Measurements from ENCODE around the gene PDE4B. TPM values are rescaled to one million over a fixed set of nuclear protein-coding genes. Genes with fewer than 3 reads are reported as not detected.

Gene PDE4B
- total RNA-seq, 1 donor from 2014 or later, result 7.2 TPM

- H3K27ac Mint-ChIP-seq (ENCODE audit: unreplicated experiment), result no peak overlapping the region
- no peak for DNase-seq
- TF ChIP-seq, protein P1, sequence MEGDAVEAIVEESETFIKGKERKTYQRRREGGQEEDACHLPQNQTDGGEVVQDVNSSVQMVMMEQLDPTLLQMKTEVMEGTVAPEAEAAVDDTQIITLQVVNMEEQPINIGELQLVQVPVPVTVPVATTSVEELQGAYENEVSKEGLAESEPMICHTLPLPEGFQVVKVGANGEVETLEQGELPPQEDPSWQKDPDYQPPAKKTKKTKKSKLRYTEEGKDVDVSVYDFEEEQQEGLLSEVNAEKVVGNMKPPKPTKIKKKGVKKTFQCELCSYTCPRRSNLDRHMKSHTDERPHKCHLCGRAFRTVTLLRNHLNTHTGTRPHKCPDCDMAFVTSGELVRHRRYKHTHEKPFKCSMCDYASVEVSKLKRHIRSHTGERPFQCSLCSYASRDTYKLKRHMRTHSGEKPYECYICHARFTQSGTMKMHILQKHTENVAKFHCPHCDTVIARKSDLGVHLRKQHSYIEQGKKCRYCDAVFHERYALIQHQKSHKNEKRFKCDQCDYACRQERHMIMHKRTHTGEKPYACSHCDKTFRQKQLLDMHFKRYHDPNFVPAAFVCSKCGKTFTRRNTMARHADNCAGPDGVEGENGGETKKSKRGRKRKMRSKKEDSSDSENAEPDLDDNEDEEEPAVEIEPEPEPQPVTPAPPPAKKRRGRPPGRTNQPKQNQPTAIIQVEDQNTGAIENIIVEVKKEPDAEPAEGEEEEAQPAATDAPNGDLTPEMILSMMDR (IDR thresholded peaks at IDR 0.05; ENCODE audit: partially characterized antibody, unreplicated experiment), result no peak
- no peak overlapping the region for H3K4me3 Mint-ChIP-seq (ENCODE audit: unreplicated experiment)
- no peaks in the 10 kb centered on the region for H3K36me3 Mint-ChIP-seq (ENCODE audit: unreplicated experiment)
- H3K4me1 Mint-ChIP-seq (ENCODE audit: low read depth, unreplicated experiment), result no peaks in the 10 kb centered on the region
- H3K27me3 Mint-ChIP-seq (ENCODE audit: unreplicated experiment), result peaks cover 4% of the 10 kb centered on the region
- no peaks in the 10 kb centered on the region for H3K9me3 Mint-ChIP-seq (ENCODE audit: unreplicated experiment)
Measured at GRCh38 chr1:65769636-65770035, 23.1 kb upstream of the PDE4B start.

DNA sequence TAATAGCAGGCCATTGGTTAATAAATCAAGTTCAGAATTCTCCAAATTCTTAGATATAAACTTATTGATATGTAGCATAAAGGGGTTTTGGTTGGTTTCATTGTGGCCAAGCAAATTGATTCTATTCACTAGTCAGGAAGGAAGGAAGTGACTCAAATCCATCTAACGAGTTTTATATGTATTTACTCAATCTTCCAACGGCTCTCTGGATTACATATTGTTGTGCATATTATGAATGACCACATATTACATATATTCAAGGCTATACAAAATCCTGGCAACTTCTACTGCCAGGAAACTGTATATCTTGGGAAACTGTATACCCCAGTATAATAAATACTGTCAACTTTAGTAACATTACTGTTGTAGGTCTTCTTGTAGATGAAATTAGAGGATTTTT, 20.1 kb upstream of the PDE4B start:
- no peak for DNase-seq
- peaks cover 1% of the 10 kb centered on the region for H3K27me3 Mint-ChIP-seq (ENCODE audit: unreplicated experiment)
- no peaks in the 10 kb centered on the region for H3K36me3 Mint-ChIP-seq (ENCODE audit: unreplicated experiment)
- no peak overlapping the region for H3K27ac Mint-ChIP-seq (ENCODE audit: unreplicated experiment)
- H3K4me3 Mint-ChIP-seq (ENCODE audit: unreplicated experiment), result no peak overlapping the region
- no peaks in the 10 kb centered on the region for H3K9me3 Mint-ChIP-seq (ENCODE audit: unreplicated experiment)
- TF ChIP-seq, protein P1 (IDR thresholded peaks at IDR 0.05; ENCODE audit: partially characterized antibody, unreplicated experiment), result no peak
- H3K4me1 Mint-ChIP-seq (ENCODE audit: low read depth, unreplicated experiment), result no peaks in the 10 kb centered on the region

GRCh38 chr1:65773391-65774123, 19.1 kb upstream of the PDE4B start:
- no peak for DNase-seq
- TF ChIP-seq, protein P1 (IDR thresholded peaks at IDR 0.05; ENCODE audit: partially characterized antibody, unreplicated experiment), result no peak
- H3K4me1 Mint-ChIP-seq (ENCODE audit: low read depth, unreplicated experiment), result no peaks in the 10 kb centered on the region
- H3K4me3 Mint-ChIP-seq (ENCODE audit: unreplicated experiment), result no peak overlapping the region
- H3K27ac Mint-ChIP-seq (ENCODE audit: unreplicated experiment), result no peak overlapping the region
- no peaks in the 10 kb centered on the region for H3K36me3 Mint-ChIP-seq (ENCODE audit: unreplicated experiment)
- H3K9me3 Mint-ChIP-seq (ENCODE audit: unreplicated experiment), result no peaks in the 10 kb centered on the region
- H3K27me3 Mint-ChIP-seq (ENCODE audit: unreplicated experiment), result peaks cover 1% of the 10 kb centered on the region

DNA sequence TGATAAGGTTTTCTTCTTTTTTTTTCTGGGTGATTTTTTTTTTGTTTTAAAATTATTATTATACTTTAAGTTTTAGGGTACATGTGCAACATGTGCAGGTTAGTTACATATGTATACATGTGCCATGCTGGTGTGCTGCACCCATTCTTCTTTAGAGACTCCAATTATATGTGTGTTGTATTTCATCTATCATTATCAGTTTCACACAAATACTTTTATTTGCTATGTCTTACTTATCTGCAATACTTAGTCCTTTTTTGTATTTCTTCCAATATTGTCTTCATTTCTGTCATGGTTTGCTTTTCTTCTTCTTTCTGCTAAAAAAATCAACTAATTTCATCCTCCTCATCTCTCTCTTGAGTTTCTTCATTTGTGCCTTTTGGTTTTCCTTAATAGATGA, 3.9 kb upstream of the PDE4B start:
- DNase-seq, result no peak
- peaks cover 5% of the 10 kb centered on the region for H3K4me1 Mint-ChIP-seq (ENCODE audit: low read depth, unreplicated experiment)
- no peak overlapping the region for H3K4me3 Mint-ChIP-seq (ENCODE audit: unreplicated experiment)
- peaks cover 18% of the 10 kb centered on the region for H3K27me3 Mint-ChIP-seq (ENCODE audit: unreplicated experiment)
- peaks cover 5% of the 10 kb centered on the region for H3K36me3 Mint-ChIP-seq (ENCODE audit: unreplicated experiment)
- TF ChIP-seq, protein P1 (IDR thresholded peaks at IDR 0.05; ENCODE audit: partially characterized antibody, unreplicated experiment), result no peak
- peaks cover 12% of the 10 kb centered on the region for H3K9me3 Mint-ChIP-seq (ENCODE audit: unreplicated experiment)
- H3K27ac Mint-ChIP-seq (ENCODE audit: unreplicated experiment), result no peak overlapping the region

- Mint-ChIP-seq H3K27ac (ENCODE audit: unreplicated experiment) (no peak overlapping the region), H3K4me3 (ENCODE audit: unreplicated experiment) (peak overlapping the region; percentile 1), H3K36me3 (ENCODE audit: unreplicated experiment) (peaks cover 5% of the 10 kb centered on the region), H3K9me3 (ENCODE audit: unreplicated experiment) (peaks cover 13% of the 10 kb centered on the region), H3K4me1 (ENCODE audit: low read depth, unreplicated experiment) (peaks cover 10% of the 10 kb centered on the region), H3K27me3 (ENCODE audit: unreplicated experiment) (peaks cover 19% of the 10 kb centered on the region)
- TF ChIP-seq, protein P1 (IDR thresholded peaks at IDR 0.05; ENCODE audit: partially characterized antibody, unreplicated experiment), result no peak
- DNase-seq, result no peak
Measured at GRCh38 chr1:65791396-65791795, 1.3 kb upstream of the PDE4B start.

Data from glutamatergic neuron (in vitro differentiated cells).